Muscle layer of colon (tissue), 2 donors: ENCODE results near the gene PDXK.

ENCODE experiments used
- H3K27ac ChIP-seq: one replicate; pipeline ENCODE4 v1.7.0; 2013; ENCODE audit warnings: low read depth, mild to moderate bottlenecking, low read length, moderate library complexity
- H3K27me3 ChIP-seq, 2 donors: one replicate each; pipeline ENCODE4 v1.7.0; 2013; ENCODE audit warnings: low read length in 2 of 2, mild to moderate bottlenecking in 2 of 2; ENCODE audit not compliant: insufficient read depth in 2 of 2, control insufficient read depth in 1 of 2
- H3K36me3 ChIP-seq: one replicate; pipeline ENCODE4 v1.7.0; 2013; ENCODE audit warnings: mild to moderate bottlenecking, low read length; ENCODE audit not compliant: insufficient read depth
- H3K4me1 ChIP-seq: one replicate; pipeline ENCODE4 v1.7.0; 2013; ENCODE audit warnings: mild to moderate bottlenecking, low read length; ENCODE audit not compliant: insufficient read depth
- H3K4me3 ChIP-seq, 2 donors: one replicate each; pipeline ENCODE4 v1.7.0; 2013; ENCODE audit warnings: low read length in 2 of 2, low read depth in 1 of 2, mild to moderate bottlenecking in 1 of 2, moderate library complexity in 1 of 2
- H3K9ac ChIP-seq: one replicate; pipeline ENCODE4 v1.7.0; 2013; ENCODE audit warnings: low read length
- H3K9me3 ChIP-seq: one replicate; pipeline ENCODE4 v1.7.0; 2013; ENCODE audit warnings: mild to moderate bottlenecking, low read length
- donor health status: abdominal sarcoma.
- donor health status: Adenocarcinoma of cecum.

PDXK gene

DNA sequence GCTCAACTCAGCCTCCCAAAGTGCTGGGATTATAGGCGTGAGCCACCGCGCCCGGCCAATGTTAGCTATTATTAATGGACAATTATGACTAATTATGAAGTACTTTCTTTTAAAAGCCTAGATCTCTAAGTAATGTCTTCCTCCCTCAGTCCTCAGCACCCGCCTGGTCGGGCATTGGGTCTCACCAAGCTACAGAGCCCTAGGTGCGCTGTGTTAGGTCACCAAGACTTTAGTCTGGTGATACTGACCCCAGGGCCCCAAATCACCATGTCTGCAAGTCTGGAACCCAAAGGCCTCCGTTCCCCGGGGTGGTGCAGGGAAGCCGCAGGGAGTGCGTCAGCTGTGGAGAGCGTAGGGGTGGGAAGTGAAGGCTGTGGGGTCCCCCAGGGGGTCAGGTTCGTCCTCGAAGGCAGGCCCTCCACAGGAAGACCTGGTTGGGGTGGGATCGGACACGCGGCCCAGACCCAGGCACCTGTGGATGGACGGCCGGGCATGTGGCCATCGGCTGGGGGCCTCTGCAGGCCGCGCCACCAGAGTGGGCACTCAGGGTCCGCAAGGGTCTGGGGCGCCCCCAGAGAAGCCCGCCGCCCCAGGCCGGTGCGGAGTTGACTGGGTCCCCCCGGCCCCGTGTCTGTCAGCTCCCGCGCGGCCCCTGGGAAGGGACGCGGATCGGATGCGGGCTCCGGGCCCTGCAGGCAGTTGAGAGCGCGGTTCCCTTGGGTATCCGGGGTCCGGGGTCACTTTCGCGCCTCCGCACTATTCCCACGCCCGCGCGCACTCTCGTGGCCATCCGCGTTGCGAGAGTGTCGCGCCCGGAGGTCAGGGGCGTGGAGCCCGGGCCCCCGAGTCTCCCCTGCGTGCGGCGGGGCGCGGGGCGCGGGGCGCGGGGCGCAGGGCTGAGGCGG lies 710 bp upstream of the PDXK start:
- Histone ChIP-seq H3K9me3 (no peaks in the 10 kb centered on the region), H3K36me3 (no peaks in the 10 kb centered on the region), H3K4me1 (peaks cover 22% of the 10 kb centered on the region), H3K27ac (peak overlapping the region; percentile 63), H3K9ac (no peak overlapping the region), H3K27me3 (no peaks in the 10 kb centered on the region), H3K4me3 (peak overlapping the region; percentile 76 to 93)

DNA sequence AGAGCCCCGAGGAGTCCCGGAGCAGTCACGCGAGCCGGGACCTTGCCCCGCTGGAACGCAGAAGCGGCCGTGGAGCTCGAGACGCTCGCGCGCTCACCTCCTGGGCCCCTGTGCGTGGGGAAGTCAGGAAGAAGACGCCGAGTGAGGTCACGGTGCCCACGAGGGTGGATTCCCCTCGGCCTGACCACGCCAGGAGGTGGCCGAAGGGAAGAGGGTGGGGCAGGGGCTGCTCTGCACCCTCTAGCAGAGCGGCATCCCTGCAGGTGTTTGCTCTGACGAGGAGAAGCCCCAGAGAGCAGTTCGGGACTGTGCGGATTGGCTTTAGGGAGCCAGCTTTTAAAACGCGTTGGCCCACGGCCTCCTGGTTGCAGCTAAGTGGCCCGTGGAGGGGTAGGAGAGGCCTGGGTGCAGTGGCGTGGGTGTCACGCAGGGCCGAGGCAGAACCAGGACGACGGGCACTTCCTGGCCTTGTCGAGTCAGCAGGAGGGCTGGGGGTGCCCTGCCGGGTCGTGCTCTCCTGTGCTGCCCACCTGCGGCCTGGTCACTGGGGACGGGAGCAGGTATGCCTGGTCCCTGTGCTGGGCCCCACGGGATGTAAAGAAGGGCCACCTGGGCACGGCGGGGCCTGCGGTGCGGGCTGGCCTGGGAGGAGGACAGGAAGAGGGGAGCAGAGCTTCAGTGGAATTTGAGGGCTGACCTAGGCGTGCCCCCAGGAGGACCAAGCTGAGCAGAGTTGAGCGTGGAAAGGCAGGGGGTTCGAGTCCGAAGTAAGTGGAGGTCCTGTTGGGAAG lies 1.0 kb downstream of the PDXK start:
- H3K36me3 ChIP-seq, result no peaks in the 10 kb centered on the region
- H3K27me3 ChIP-seq, result no peaks in the 10 kb centered on the region
- peak overlapping the region; percentile 76 to 93 for H3K4me3 ChIP-seq
- peak overlapping the region; percentile 35 for H3K27ac ChIP-seq
- peak overlapping the region; percentile 74 for H3K9ac ChIP-seq
- H3K4me1 ChIP-seq, result peaks cover 22% of the 10 kb centered on the region
- no peaks in the 10 kb centered on the region for H3K9me3 ChIP-seq

- Histone ChIP-seq H3K27me3 (no peaks in the 10 kb centered on the region), H3K36me3 (no peaks in the 10 kb centered on the region), H3K27ac (no peak overlapping the region), H3K9me3 (no peaks in the 10 kb centered on the region), H3K4me1 (peaks cover 26% of the 10 kb centered on the region), H3K4me3 (peak overlapping the region; percentile 76 to 93), H3K9ac (no peak overlapping the region)
These were observed 1.7 kb downstream of the PDXK start for GRCh38 chr21:43720539-43721166.

- Histone ChIP-seq H3K27me3 (no peaks in the 10 kb centered on the region), H3K4me3 (peak overlapping the region in 1 of 2 donors; percentile 93), H3K9ac (no peak overlapping the region), H3K9me3 (no peaks in the 10 kb centered on the region), H3K4me1 (peaks cover 31% of the 10 kb centered on the region), H3K36me3 (no peaks in the 10 kb centered on the region), H3K27ac (no peak overlapping the region)
These were observed 2.3 kb downstream of the PDXK start for GRCh38 chr21:43721206-43721605.

- Histone ChIP-seq H3K27ac (no peak overlapping the region), H3K36me3 (no peaks in the 10 kb centered on the region), H3K4me3 (no peak overlapping the region), H3K27me3 (no peaks in the 10 kb centered on the region), H3K4me1 (peaks cover 37% of the 10 kb centered on the region), H3K9ac (no peak overlapping the region), H3K9me3 (no peaks in the 10 kb centered on the region)
These were observed 3.0 kb downstream of the PDXK start for GRCh38 chr21:43721939-43722338.

DNA sequence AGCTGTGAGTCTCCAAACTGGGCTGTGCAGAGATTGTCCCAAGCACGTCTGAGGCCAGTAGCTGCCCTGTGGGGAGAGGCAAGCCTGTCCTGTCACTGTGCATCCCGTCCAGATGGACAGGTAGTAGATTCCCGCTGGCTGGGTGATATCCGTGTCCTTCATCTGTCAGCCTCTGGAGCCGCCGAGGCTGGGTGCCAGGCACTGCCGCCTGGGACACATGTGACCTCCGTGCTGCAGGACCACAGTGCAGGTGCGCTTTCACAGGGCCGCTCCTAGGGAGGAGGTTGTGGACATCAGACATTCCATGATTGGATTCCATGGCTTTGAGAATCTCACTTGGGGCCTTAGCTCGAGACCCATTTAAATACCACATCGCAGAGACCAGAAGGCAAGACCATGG lies 4.7 kb downstream of the PDXK start:
- Histone ChIP-seq H3K4me1 (peaks cover 51% of the 10 kb centered on the region), H3K4me3 (no peak overlapping the region), H3K36me3 (no peaks in the 10 kb centered on the region), H3K27me3 (no peaks in the 10 kb centered on the region), H3K9me3 (no peaks in the 10 kb centered on the region), H3K27ac (no peak overlapping the region), H3K9ac (no peak overlapping the region)

DNA sequence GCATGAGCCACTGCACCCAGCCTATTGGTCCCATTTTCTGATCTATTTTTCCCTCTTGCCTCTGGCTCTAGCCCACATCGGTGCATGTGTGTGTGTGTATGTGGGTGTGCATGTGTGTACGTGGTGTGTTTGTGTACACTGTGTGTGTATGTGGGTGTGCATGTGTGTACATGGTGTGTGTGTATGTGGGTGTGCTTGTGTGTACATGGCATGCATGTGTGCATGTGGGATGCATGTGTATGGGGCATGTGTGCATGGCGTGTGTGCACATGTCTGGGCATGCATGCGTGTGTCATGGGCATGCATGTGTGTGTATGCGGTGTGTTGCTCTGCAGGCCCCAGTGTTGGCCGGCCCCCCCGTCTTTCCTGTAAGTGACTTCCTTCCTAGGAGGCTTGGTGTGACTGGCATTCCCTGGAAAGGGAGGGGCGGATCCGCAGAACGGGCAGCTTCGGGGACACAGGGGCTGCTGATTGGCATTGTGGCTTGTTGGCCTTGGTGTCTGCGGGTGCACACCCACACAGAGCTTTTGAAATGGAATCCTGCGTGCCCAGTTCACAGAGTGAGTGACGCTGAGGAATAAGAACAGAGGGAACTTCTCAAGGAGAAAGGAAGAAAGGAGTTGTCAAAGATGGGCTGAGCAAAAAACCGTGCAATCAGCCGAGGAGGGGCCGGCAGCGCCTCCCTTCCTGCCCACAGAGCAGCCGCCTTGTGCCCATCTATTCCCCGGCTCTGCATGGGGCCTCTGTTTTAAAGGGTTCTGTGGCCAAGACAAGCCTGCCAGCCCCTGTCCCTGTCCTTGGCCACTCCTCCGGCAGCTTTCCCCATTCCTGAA lies 8.0 kb downstream of the PDXK start:
- H3K9ac ChIP-seq, result no peak overlapping the region

GRCh38 chr21:43727519-43728153 lies 8.7 kb downstream of the PDXK start:
- H3K9ac ChIP-seq, result peak overlapping the region; percentile 52

More for the DNA sequence above, 8.0 kb downstream of the PDXK start:
- Histone ChIP-seq H3K27ac (peak overlapping the region; percentile 81), H3K4me3 (peak overlapping the region in 1 of 2 donors; percentile 68), H3K9me3 (no peaks in the 10 kb centered on the region), H3K27me3 (no peaks in the 10 kb centered on the region), H3K4me1 (peaks cover 40% of the 10 kb centered on the region), H3K36me3 (no peaks in the 10 kb centered on the region)

DNA sequence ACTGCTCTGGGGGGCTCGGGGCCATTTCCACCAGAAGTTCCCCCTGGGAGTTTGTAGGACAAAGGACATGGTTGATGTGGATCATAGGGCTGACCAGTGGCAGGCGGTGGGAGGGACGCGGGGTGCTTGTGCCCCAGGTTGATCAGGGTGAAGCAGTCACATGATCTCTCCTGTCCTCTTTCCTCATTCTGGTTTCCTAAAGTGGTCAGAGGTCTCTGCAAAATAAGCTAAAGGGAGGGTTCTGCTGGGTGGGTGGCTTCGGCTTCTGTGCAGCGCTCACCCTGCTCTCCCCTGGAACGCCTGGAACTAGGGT lies 9.2 kb downstream of the PDXK start:
- peaks cover 38% of the 10 kb centered on the region for H3K4me1 ChIP-seq
- no peaks in the 10 kb centered on the region for H3K27me3 ChIP-seq
- H3K9ac ChIP-seq, result peak overlapping the region; percentile 52
- H3K4me3 ChIP-seq, result peak overlapping the region; percentile 4 to 68
- no peaks in the 10 kb centered on the region for H3K9me3 ChIP-seq
- no peaks in the 10 kb centered on the region for H3K36me3 ChIP-seq
- H3K27ac ChIP-seq, result peak overlapping the region; percentile 81

More at GRCh38 chr21:43727519-43728153, 8.7 kb downstream of the PDXK start:
- Histone ChIP-seq H3K4me1 (peaks cover 38% of the 10 kb centered on the region), H3K9me3 (no peaks in the 10 kb centered on the region), H3K36me3 (no peaks in the 10 kb centered on the region), H3K4me3 (peak overlapping the region; percentile 4 to 68), H3K27ac (peak overlapping the region; percentile 81), H3K27me3 (no peaks in the 10 kb centered on the region)

GRCh38 chr21:43728467-43729390 lies 9.8 kb downstream of the PDXK start:
- Histone ChIP-seq H3K9me3 (no peaks in the 10 kb centered on the region), H3K9ac (peak overlapping the region; percentile 52), H3K4me1 (peaks cover 44% of the 10 kb centered on the region), H3K27ac (peak overlapping the region; percentile 81), H3K36me3 (no peaks in the 10 kb centered on the region), H3K27me3 (no peaks in the 10 kb centered on the region), H3K4me3 (peak overlapping the region; percentile 68 to 77)
